Body of pancreas (tissue), 4 donors: ENCODE results near the gene TMEM63C. TPM values are rescaled to one million over a fixed set of nuclear protein-coding genes. Genes with fewer than 3 reads are reported as not detected.

ENCODE experiments used
- ATAC-seq: fragments of 150-250 bp; one replicate; pipeline ENCODE4 v1.9.1; 2016
- DNase-seq, 4 donors: peaks; one replicate each; pipeline ENCODE4 v3.0.0-alpha.2; 2019
- H3K27ac ChIP-seq, 4 donors: fragments of 200-600 bp; sonication (generic); 1 replicate in 3 of 4; 2 replicates in 1 of 4; pipeline versions ENCODE4 v1.5.1 to v1.6.1; 2016 to 2019; ENCODE audit warnings: mild to moderate bottlenecking in 1 of 4, mixed read lengths in 1 of 4, moderate library complexity in 1 of 4
- H3K27me3 ChIP-seq, 2 donors: fragments of 200-600 bp; sonication (generic); one replicate each; pipeline ENCODE4 v1.6.0; 2016; ENCODE audit warnings: mild to moderate bottlenecking in 1 of 2
- H3K36me3 ChIP-seq, 2 donors: fragments of 200-600 bp; sonication (generic); replicated peaks in 1 of 2; 2 replicates each; pipeline ENCODE4 v1.5.1; 2016; ENCODE audit warnings: low read depth in 2 of 2; ENCODE audit not compliant: insufficient read depth in 1 of 2
- H3K4me1 ChIP-seq: fragments of 200-600 bp; sonication (generic); one replicate; pipeline ENCODE4 v1.6.0; 2016
- H3K4me3 ChIP-seq, 2 donors: fragments of 200-600 bp; sonication (generic); 1 replicate in 1 of 2; 2 replicates in 1 of 2; pipeline ENCODE4 v1.5.1; 2016 to 2019
- H3K9me3 ChIP-seq, 3 donors: fragments of 200-600 bp; sonication (generic); 1 replicate in 2 of 3; 2 replicates in 1 of 3; pipeline ENCODE4 v1.5.1; 2016
- CTCF ChIP-seq, 7 experiments: fragments of 450-650 bp in 4 of 7; fragments of 200-600 bp in 3 of 7; sonication (generic) in 3 of 7; IDR thresholded peaks; one replicate each; pipeline ENCODE4 v1.5.1; 2016 to 2019; ENCODE audit warnings: antibody characterized with exemption in 7 of 7
- POLR2A ChIP-seq, 3 donors: fragments of 450-650 bp; IDR thresholded peaks; one replicate each; pipeline ENCODE4 v1.6.1; 2016; ENCODE audit warnings: antibody characterized with exemption in 3 of 3, mild to moderate bottlenecking in 2 of 3
- WGBS, 2 donors: methylation state at CpG; one replicate each; pipeline ENCODE4 v1.1.5; 2017; 5-methylcytosine and 5-hydroxymethylcytosine counted together
- intact Hi-C: fragments of 100-400 bp; cut with DNase I; formaldehyde crosslinking; loops from one replicate; pipeline ENCODE4 v1.15.1; 2023
- total RNA-seq, 2 donors: library from RNA; depleted of rRNA; stranded (reverse); fragments of >200 nt; gene quantifications; one replicate each; pipeline ENCODE4 v1.1.0, GENCODE V29; 2016

Gene TMEM63C
- total RNA-seq, 2 donors from 2014 or later: 0.33 to 3.6 TPM

- TF ChIP-seq POLR2A (IDR thresholded peaks at IDR 0.05) (no peak), CTCF (IDR thresholded peaks at IDR 0.05) (no peak)
- H3K27me3 ChIP-seq: peaks cover 0 to 3% of the 10 kb centered on the region in 2 donors
- H3K27ac ChIP-seq: no peak overlapping the region
Observed at GRCh38 chr14:77157740-77158139, 23.9 kb upstream of the TMEM63C start.

GRCh38 chr14:77158175-77158881, 23.3 kb upstream of the TMEM63C start:
- no peak for TF ChIP-seq CTCF (IDR thresholded peaks at IDR 0.05)
- Histone ChIP-seq H3K4me1 (no peaks in the 10 kb centered on the region), H3K4me3 (no peak overlapping the region), H3K36me3 (no peaks in the 10 kb centered on the region), H3K27me3 (peaks cover 0 to 3% of the 10 kb centered on the region in 2 donors), H3K27ac (no peak overlapping the region), H3K9me3 (no peaks in the 10 kb centered on the region)
- DNase-seq: no peak
- 13 to 18% methylated on average over 18 of the region's 18 CpGs for WGBS, 2 donors
- no peak for ATAC-seq
- intact Hi-C loops: no loop called here

More at GRCh38 chr14:77157740-77158139, 23.9 kb upstream of the TMEM63C start:
- WGBS, 2 donors: 34 to 37% methylated on average over 10 to 11 of the region's 11 CpGs
- Histone ChIP-seq H3K9me3 (no peaks in the 10 kb centered on the region), H3K36me3 (no peaks in the 10 kb centered on the region), H3K4me1 (no peaks in the 10 kb centered on the region), H3K4me3 (no peak overlapping the region)
- intact Hi-C loops: no loop called here
- no peak for DNase-seq
- no peak for ATAC-seq

GRCh38 chr14:77158882-77159255, 22.7 kb upstream of the TMEM63C start:
- no peak overlapping the region for H3K4me3 ChIP-seq
- no peaks in the 10 kb centered on the region for H3K9me3 ChIP-seq
- H3K36me3 ChIP-seq: no peaks in the 10 kb centered on the region
- peaks cover 0 to 3% of the 10 kb centered on the region in 2 donors for H3K27me3 ChIP-seq
- DNase-seq: no peak
- TF ChIP-seq CTCF (IDR thresholded peaks at IDR 0.05) (no peak), POLR2A (IDR thresholded peaks at IDR 0.05) (no peak)
- intact Hi-C loops: no loop called here
- WGBS, 2 donors: 47 to 63% methylated on average over 2 of the region's 2 CpGs
- no peaks in the 10 kb centered on the region for H3K4me1 ChIP-seq
- H3K27ac ChIP-seq: no peak overlapping the region
- no peak for ATAC-seq

GRCh38 chr14:77161011-77161410, 20.6 kb upstream of the TMEM63C start:
- TF ChIP-seq POLR2A (IDR thresholded peaks at IDR 0.05) (no peak), CTCF (IDR thresholded peaks at IDR 0.05) (no peak)

GRCh38 chr14:77170045-77170444, 11.6 kb upstream of the TMEM63C start:
- no peak for ATAC-seq
- WGBS, 2 donors: 38 to 58% methylated on average over 3 of the region's 3 CpGs
- DNase-seq: no peak
- H3K27ac ChIP-seq: no peak overlapping the region
- no peak for TF ChIP-seq CTCF (IDR thresholded peaks at IDR 0.05)
- no peak for TF ChIP-seq POLR2A (IDR thresholded peaks at IDR 0.05)
- H3K4me3 ChIP-seq: no peak overlapping the region
- H3K9me3 ChIP-seq: no peaks in the 10 kb centered on the region
- H3K27me3 ChIP-seq: no peaks in the 10 kb centered on the region
- intact Hi-C loops: no loop called here
- H3K4me1 ChIP-seq: no peaks in the 10 kb centered on the region
- no peaks in the 10 kb centered on the region for H3K36me3 ChIP-seq

More at GRCh38 chr14:77161011-77161410, 20.6 kb upstream of the TMEM63C start:
- Histone ChIP-seq H3K4me1 (no peaks in the 10 kb centered on the region), H3K27me3 (peaks cover 0 to 3% of the 10 kb centered on the region in 2 donors), H3K36me3 (no peaks in the 10 kb centered on the region), H3K4me3 (no peak overlapping the region), H3K9me3 (no peaks in the 10 kb centered on the region), H3K27ac (no peak overlapping the region)
- no peak for DNase-seq
- 49% methylated on average over 4 of the region's 4 CpGs for WGBS, 2 donors
- no peak for ATAC-seq
- intact Hi-C loops: no loop called here
